Measurements from ENCODE around the gene C2CD2. TPM values are rescaled to one million over a fixed set of nuclear protein-coding genes. Genes with fewer than 3 reads are reported as not detected.

C2CD2 gene
- total and polyA plus RNA-seq, 2 of the 8 experiments (the other 6 are each of a cell fraction or from before 2014, with no cell fraction given) = 10.4 to 13.0 TPM

DNA sequence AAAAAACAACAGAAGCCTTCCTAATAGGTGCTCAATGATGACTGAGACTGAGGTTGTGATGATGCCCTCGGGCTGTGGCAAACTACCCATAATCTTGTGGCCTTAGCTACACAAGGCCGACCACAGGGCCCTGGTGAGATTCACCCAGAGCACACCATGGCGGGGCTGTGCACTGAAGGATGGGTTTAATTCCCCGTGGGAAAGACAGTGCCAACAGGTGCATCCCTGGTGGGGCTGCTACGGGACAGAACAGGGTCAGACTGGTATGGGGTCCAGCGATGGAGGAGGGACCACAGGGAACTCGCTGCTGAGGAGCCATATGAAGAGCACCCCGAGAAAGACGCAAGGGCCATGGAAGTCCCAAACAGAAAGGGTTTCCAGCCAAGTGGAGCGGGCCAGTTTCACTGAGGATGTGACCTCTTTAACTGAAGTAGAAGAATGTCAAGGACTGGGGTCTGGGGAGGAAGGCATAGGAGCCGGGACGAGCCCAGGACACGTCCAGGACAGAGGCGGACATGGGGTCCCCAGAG, 96.0 kb downstream of the C2CD2 start:
- no peak overlapping the region for H2BK20ac ChIP-seq (ENCODE audit: low read length)
- H4K8ac ChIP-seq (ENCODE audit: extremely low read depth, insufficient read depth, low read length) = no peak overlapping the region
- no peaks in the 10 kb centered on the region for H3K9me3 ChIP-seq (ENCODE audit: insufficient read depth in 2 of 2, low read depth in 1 of 2, low read length in 1 of 2)
- no peak overlapping the region for H3K56ac ChIP-seq (replicated peaks; ENCODE audit: insufficient read length, low read depth, low read length)
- H3K27ac ChIP-seq (ENCODE audit: low read depth, low read length) = no peak overlapping the region
- H2BK15ac ChIP-seq (ENCODE audit: low read length) = no peak overlapping the region
- H3K14ac ChIP-seq (ENCODE audit: insufficient read length) = no peak overlapping the region
- POLR2A ChIA-PET (ENCODE audit: partially characterized antibody) = interaction anchor here (0.6 kb wide), 1 partner anchor 890 kb away, joined by 6 read pairs; no protein-coding TSS in a partner anchor
- no peaks in the 10 kb centered on the region for H3K27me3 ChIP-seq (replicated peaks in 1 of 4; ENCODE audit: control insufficient read depth in 3 of 4, extremely low read depth in 1 of 4, insufficient read depth in 3 of 4, low read length in 3 of 4)
- H3K4ac ChIP-seq (replicated peaks; ENCODE audit: insufficient read length, low read depth, low read length) = no peak overlapping the region
- no peak overlapping the region for H2BK12ac ChIP-seq (ENCODE audit: low read depth, low read length)
- no peak overlapping the region; a peak in 1 of 7 replicates for H3K9ac ChIP-seq (replicated peaks in 1 of 4; ENCODE audit: extremely low read depth in 1 of 4, low read depth in 3 of 4, low read length in 3 of 4)
- H2BK120ac ChIP-seq (replicated peaks; ENCODE audit: low read depth, low read length) = no peak overlapping the region
- H3K79me1 ChIP-seq (ENCODE audit: low read depth, low read length) = no peaks in the 10 kb centered on the region
- H2BK5ac ChIP-seq (ENCODE audit: low read depth, low read length) = no peak overlapping the region
- H4K5ac ChIP-seq (ENCODE audit: insufficient read length, low read depth, low read length) = no peak overlapping the region
- FAIRE-seq (no peak), DNase-seq (ENCODE audit: low read depth in 1 of 2, low spot score in 2 of 2) (no peak)
- 92% methylated on average over 14 of the region's 14 CpGs; no CpG with 5 or more reads in 1 of the 2 experiments for WGBS, 2 experiments (ENCODE audit: extremely low coverage in 1 of 2, insufficient coverage in 1 of 2, insufficient read length in 1 of 2, insufficient replicate concordance in 2 of 2, low coverage in 1 of 2, low lambda C conversion rate in 2 of 2, missing lambda C conversion rate in 1 of 2)
- peaks cover 0 to 7% of the 10 kb centered on the region in 2 experiments; a peak in 1 of 4 replicates for H3K79me2 ChIP-seq (ENCODE audit: control insufficient read depth in 1 of 2, insufficient read depth in 2 of 2, low read length in 2 of 2)
- no peak overlapping the region for H3K4me3 ChIP-seq (ENCODE audit: extremely low read depth in 1 of 4, insufficient read depth in 2 of 4, low read depth in 3 of 4, low read length in 4 of 4)
- no peaks in the 10 kb centered on the region for H3K23me2 ChIP-seq (ENCODE audit: low read depth, low read length)
- TF ChIP-seq RBBP5 (IDR thresholded peaks at IDR 0.05; ENCODE audit: borderline replicate concordance, low read depth, low read length) = no peak
- CTCF ChIA-PET (ENCODE audit: partially characterized antibody) = interaction anchor here (1.0 to 3.8 kb wide), 2 partner anchors 11 to 16 kb away, joined by 3 to 11 read pairs; no protein-coding TSS in a partner anchor
- peaks cover 0 to 5% of the 10 kb centered on the region in 2 experiments for H4K20me1 ChIP-seq (replicated peaks in 1 of 2; ENCODE audit: control insufficient read depth in 1 of 2, insufficient read depth in 2 of 2, low read length in 2 of 2)
- H3K4me2 ChIP-seq (ENCODE audit: insufficient read depth in 1 of 2, low read depth in 2 of 2, low read length in 2 of 2) = no peak overlapping the region
- H3K4me1 ChIP-seq (replicated peaks in 1 of 4; ENCODE audit: control insufficient read depth in 3 of 4, insufficient read depth in 4 of 4, low read length in 3 of 4) = peaks cover 0 to 5% (median 0%) of the 10 kb centered on the region in 4 experiments; a peak in 1 of 7 replicates
- no peak overlapping the region for H2AFZ ChIP-seq (ENCODE audit: low read length)
- no peak overlapping the region for H3K23ac ChIP-seq (ENCODE audit: insufficient read length)
- peaks cover 3 to 9% (median 4%) of the 10 kb centered on the region in 4 experiments; a peak in 5 of 8 replicates for H3K36me3 ChIP-seq (ENCODE audit: control insufficient read depth in 2 of 4, insufficient read depth in 4 of 4, low read length in 3 of 4)
- H3K18ac ChIP-seq (ENCODE audit: extremely low read depth, low read length) = no peak overlapping the region
- H2AK5ac ChIP-seq (ENCODE audit: low read depth, low read length) = no peak overlapping the region
- H4K91ac ChIP-seq (replicated peaks; ENCODE audit: insufficient read length, low read length) = no peak overlapping the region
